Measurements from ENCODE around the gene IPCEF1. TPM values are rescaled to one million over a fixed set of nuclear protein-coding genes. Genes with fewer than 3 reads are reported as not detected.

The IPCEF1 gene
- total RNA-seq, 1 experiment from 2014 or later: 0.28 TPM

- Histone ChIP-seq H3K27ac (ENCODE audit: low read length) (no peak overlapping the region), H3K4me3 (ENCODE audit: low read depth in 2 of 2, low read length in 2 of 2) (no peak overlapping the region), H3K4me1 (ENCODE audit: control insufficient read depth, insufficient read depth, low read length) (no peaks in the 10 kb centered on the region; the same call in 1 of the 2 replicates), H3K36me3 (ENCODE audit: control insufficient read depth, insufficient read depth, low read length) (no peaks in the 10 kb centered on the region), H3K9me3 (ENCODE audit: control insufficient read depth, insufficient read depth, low read depth, low read length) (no peaks in the 10 kb centered on the region), H3K27me3 (ENCODE audit: control insufficient read depth, insufficient read depth, low read length) (no peaks in the 10 kb centered on the region)
- DNase-seq (ENCODE audit: low read depth, low spot score) (no peak), ATAC-seq (no peak)
- BruUV-seq (replicated peaks): no TSS peak
- POLR2A ChIA-PET: no interaction called here
- TF ChIP-seq TCF7L2 (IDR thresholded peaks at IDR 0.05; ENCODE audit: low read depth, low read length): no peak
- no peak for TF ChIP-seq SIN3A (IDR thresholded peaks at IDR 0.05; ENCODE audit: borderline replicate concordance, insufficient read depth, low read depth, low read length)
- CTCF ChIA-PET: no interaction called here
- intact Hi-C loops (cut with micrococcal nuclease; ENCODE audit: unreplicated experiment): no loop called here
- in situ Hi-C loops (cut with HindIII; ENCODE audit: low pct_unique_long_range_greater_than_20kb, low sequenced_read_pairs): no loop called here
These were observed 39.3 kb upstream of the IPCEF1 start for GRCh38 chr6:154395878-154396277.

- in situ Hi-C loops (cut with HindIII; ENCODE audit: low pct_unique_long_range_greater_than_20kb, low sequenced_read_pairs): no loop called here
- no peak for TF ChIP-seq TCF7L2 (IDR thresholded peaks at IDR 0.05; ENCODE audit: low read depth, low read length)
- TF ChIP-seq POLR2AphosphoS5 (IDR thresholded peaks at IDR 0.05; ENCODE audit: low read depth, low read length): no peak
- TF ChIP-seq CTCF (IDR thresholded peaks at IDR 0.05): no peak
- no peak for TF ChIP-seq SIN3A (IDR thresholded peaks at IDR 0.05; ENCODE audit: borderline replicate concordance, insufficient read depth, low read depth, low read length)
- no peak for TF ChIP-seq REST (IDR thresholded peaks at IDR 0.05; ENCODE audit: insufficient read depth in 1 of 2, low read depth in 2 of 2, low read length in 1 of 2)
- Histone ChIP-seq H3K36me3 (ENCODE audit: control insufficient read depth, insufficient read depth, low read length) (no peaks in the 10 kb centered on the region), H3K27ac (ENCODE audit: low read length) (no peak overlapping the region), H3K4me3 (ENCODE audit: low read depth in 2 of 2, low read length in 2 of 2) (no peak overlapping the region), H3K27me3 (ENCODE audit: control insufficient read depth, insufficient read depth, low read length) (no peaks in the 10 kb centered on the region), H3K9me3 (ENCODE audit: control insufficient read depth, insufficient read depth, low read depth, low read length) (no peaks in the 10 kb centered on the region), H3K4me1 (ENCODE audit: control insufficient read depth, insufficient read depth, low read length) (no peaks in the 10 kb centered on the region; the same call in 1 of the 2 replicates)
- ATAC-seq (no peak), DNase-seq (ENCODE audit: low read depth, low spot score) (no peak)
- ChIA-PET CTCF (no interaction called here), POLR2A (no interaction called here)
- no TSS peak for BruUV-seq (replicated peaks)
- intact Hi-C loops (cut with micrococcal nuclease; ENCODE audit: unreplicated experiment): no loop called here
These were observed 38.7 kb upstream of the IPCEF1 start for GRCh38 chr6:154395316-154395715.

GRCh38 chr6:154394571-154394970, 38.0 kb upstream of the IPCEF1 start:
- no peak for ATAC-seq
- Histone ChIP-seq H3K36me3 (ENCODE audit: control insufficient read depth, insufficient read depth, low read length) (no peaks in the 10 kb centered on the region), H3K27me3 (ENCODE audit: control insufficient read depth, insufficient read depth, low read length) (no peaks in the 10 kb centered on the region), H3K4me1 (ENCODE audit: control insufficient read depth, insufficient read depth, low read length) (no peaks in the 10 kb centered on the region; the same call in 1 of the 2 replicates), H3K4me3 (ENCODE audit: low read depth in 2 of 2, low read length in 2 of 2) (no peak overlapping the region), H3K27ac (ENCODE audit: low read length) (no peak overlapping the region), H3K9me3 (ENCODE audit: control insufficient read depth, insufficient read depth, low read depth, low read length) (no peaks in the 10 kb centered on the region)
- DNase-seq (ENCODE audit: low read depth, low spot score): no peak
- TF ChIP-seq SIN3A (IDR thresholded peaks at IDR 0.05; ENCODE audit: borderline replicate concordance, insufficient read depth, low read depth, low read length): no peak
- no peak for TF ChIP-seq POLR2AphosphoS5 (IDR thresholded peaks at IDR 0.05; ENCODE audit: low read depth, low read length)
- no peak for TF ChIP-seq CTCF (IDR thresholded peaks at IDR 0.05)
- no peak for TF ChIP-seq TCF7L2 (IDR thresholded peaks at IDR 0.05; ENCODE audit: low read depth, low read length)
- TF ChIP-seq REST (IDR thresholded peaks at IDR 0.05; ENCODE audit: insufficient read depth in 1 of 2, low read depth in 2 of 2, low read length in 1 of 2): no peak
- in situ Hi-C loops (cut with HindIII; ENCODE audit: low pct_unique_long_range_greater_than_20kb, low sequenced_read_pairs) (no loop called here), intact Hi-C loops (cut with micrococcal nuclease; ENCODE audit: unreplicated experiment) (no loop called here)
- BruUV-seq (replicated peaks): no TSS peak
- POLR2A ChIA-PET: no interaction called here
- CTCF ChIA-PET: no interaction called here
